ENCODE results near the gene FER.

The FER gene

DNA sequence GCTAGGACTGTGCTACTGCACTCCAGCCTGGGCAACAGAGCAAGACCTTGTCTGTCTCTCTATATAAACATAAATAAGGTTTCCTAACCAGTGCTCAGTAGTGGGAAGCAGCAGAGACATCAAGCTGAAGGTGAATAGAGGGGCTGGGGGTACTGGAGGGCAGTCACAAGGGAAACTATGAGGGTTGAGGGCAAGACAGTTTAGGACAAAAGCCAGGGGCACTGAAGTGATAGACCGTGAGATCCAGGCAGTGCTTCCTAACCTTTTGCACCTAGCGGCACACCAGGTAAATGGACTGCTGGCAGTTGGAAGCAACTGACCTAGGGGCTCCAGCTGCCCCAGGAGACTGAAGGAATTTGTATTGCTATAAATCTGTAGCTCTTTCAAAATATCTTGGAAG is 483.6 kb downstream of the FER start:
- DNase-seq (ENCODE audit: low read depth, low spot score): no peak

DNA sequence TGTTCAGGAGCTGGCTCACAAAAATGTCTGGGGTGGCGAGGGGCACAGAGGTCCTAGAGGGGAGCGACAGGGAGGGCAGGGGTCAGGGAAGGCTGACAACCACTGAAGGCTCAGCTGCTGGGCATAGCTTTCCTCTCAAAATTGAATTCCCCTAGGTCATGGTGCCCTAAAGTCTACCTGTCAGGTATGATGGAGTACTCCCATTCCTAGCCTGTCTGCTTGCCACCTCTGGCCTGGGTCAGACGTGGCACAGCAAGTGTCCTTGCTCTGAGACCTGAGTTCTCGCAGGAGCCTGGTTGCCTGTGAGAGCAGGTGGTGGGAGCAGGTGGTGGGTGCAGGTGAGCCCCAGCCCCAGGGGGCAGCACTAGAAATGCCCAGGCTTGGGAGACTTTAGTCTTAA is 486.7 kb downstream of the FER start:
- no peak for DNase-seq (ENCODE audit: low read depth, low spot score)

GRCh38 chr5:109239456-109239855 is 491.8 kb downstream of the FER start:
- no peak for DNase-seq (ENCODE audit: low read depth, low spot score)

DNA sequence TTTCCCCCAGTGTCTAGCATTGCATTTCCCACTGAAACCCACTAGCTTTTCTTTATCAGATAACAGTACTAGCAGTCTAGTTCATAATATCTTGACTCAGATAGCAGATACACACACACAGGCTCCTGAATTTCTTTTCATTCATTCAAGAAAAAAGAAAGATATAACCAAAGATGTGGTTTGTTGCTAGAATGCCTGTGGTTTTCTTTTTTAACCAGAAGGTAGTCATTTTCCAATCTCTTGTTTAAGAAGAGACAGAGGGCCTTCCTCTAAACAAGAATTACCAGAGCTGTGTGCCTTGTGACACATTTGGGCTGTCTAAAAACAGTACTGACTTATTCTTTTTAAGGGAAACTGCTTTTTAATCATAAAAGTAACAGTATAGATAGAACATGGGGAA is 494.8 kb downstream of the FER start:
- DNase-seq (ENCODE audit: low read depth, low spot score): no peak

- DNase-seq (ENCODE audit: low read depth, low spot score): no peak
These were observed 498.7 kb downstream of the FER start for GRCh38 chr5:109246395-109246794.

Measured in smooth muscle cell of the brain vasculature (primary cell).